GM20431 (cell line): ENCODE measurements around the gene TRIM27.
"Not testable (repeated sequence)": the region's sequence is repeated elsewhere in the genome, so short reads cannot be mapped to it uniquely, and the experiment has no call there.

ENCODE experiments used
- in situ Hi-C: fragments of 300-500 bp; cut with MseI, MboI; formaldehyde crosslinking; loops from one replicate; pipeline ENCODE4 v1.15.0; 2020; ENCODE audit warnings: low sequenced_read_pairs; ENCODE audit not compliant: unreplicated experiment

TRIM27 gene

DNA sequence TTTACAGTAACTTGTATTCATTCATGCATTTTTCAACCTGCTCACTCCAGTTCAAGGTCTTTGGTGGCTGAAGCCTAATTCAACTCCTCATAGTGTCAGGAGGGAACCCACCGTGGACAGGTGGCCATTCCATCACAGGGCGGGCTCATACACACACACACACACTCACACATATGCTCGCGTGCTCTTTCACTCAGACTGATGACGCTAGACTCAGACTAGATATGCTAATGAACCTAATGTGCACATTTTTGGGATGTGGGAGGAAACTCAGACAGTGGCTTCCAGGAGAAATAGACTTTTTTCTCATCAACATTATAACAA lies 56.7 kb downstream of the TRIM27 start:
- in situ Hi-C loops: no loop called here

- in situ Hi-C loops: not testable (repeated sequence)
Measured at GRCh38 chr6:28866205-28867085, 57.3 kb downstream of the TRIM27 start.

DNA sequence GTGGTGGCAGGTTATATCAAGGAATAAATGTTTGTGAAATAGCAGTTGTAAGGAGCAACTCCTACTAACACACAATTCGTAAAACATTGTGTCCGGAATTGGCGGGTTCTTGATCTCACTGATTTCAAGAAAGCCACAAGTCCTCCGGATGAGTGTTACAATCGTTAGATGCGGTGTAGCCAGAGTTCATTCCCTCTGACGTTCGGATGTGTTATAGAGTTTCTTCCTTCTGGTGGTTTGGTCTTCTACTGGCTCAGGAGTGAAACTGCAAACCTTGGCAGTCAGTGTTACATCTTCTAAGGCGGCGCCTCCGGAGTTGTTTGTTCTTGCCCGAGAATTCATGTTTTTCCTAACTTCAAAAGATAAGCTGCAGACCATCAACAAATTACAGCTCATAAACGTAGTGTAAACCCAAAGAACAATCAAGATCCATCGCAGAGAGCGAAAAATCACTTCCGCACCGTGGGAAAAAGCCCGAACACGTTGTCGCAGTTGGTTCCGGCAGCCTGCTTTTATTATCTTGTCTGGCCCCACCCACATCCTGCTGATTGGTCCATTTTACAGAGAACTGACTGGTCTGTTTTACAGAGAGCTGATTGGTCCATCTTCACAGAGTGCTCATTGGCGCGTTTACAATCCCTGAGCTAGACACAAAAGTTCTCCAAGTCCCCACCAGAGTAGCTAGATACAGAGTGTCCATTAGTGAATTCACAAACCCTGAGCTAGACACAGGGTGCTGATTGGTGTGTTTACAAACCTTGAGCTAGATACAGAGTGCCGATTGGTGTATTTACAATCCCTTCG lies 58.2 kb downstream of the TRIM27 start:
- in situ Hi-C loops: no loop called here

DNA sequence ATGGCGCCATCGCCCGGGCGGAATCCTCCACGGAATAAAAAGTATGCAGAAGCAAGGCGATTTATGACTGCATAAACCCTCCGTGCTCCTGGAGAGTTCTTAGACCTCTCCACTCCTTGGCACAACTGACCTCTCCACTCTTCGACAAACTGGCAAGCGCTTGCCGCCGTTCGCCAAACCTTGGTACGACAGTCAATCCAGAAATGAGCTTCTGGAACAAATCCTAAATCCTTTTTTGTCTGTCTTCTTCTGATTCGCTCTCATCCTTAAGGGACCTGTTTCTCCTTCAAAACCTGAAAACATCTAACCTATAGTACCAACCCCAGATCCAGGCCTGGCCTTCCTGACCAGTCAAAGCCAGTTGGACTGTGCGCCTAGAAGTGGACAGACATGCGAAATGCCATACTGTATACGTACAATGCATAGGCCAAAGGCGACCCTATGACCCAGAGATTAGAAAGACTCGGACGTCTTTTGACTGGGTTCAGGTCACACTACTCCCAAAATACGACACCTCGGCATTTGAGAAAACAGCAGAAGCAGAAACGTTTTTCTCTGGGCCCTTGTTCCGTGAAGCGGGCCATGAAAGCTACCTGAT lies 59.4 kb downstream of the TRIM27 start:
- in situ Hi-C loops: no loop called here

- in situ Hi-C loops: no loop called here
Measured at GRCh38 chr6:28863604-28864325, 60.0 kb downstream of the TRIM27 start.

GRCh38 chr6:28862077-28862476 lies 61.7 kb downstream of the TRIM27 start:
- in situ Hi-C loops: no loop called here

DNA sequence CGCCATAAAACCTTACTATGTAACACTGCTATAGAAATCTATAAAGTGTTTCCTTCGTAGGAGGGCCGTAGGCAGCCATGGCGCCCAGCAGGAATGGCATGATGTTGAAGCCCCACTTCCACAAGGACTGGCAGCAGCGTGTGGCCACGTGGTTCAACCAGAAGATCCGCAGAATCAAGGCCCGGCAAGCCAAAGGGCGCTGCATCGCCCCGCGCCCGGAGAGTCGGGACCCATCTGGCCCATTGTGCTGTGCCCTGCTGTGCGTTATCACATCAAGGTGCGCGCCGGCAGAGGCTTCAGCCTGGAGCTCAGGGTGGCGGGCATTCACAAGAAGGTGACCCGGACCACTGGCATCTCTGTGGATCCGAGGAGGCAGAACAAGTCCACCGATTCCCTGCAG lies 62.4 kb downstream of the TRIM27 start:
- in situ Hi-C loops: no loop called here

- in situ Hi-C loops: no loop called here
Measured at GRCh38 chr6:28860581-28860980, 63.2 kb downstream of the TRIM27 start.

DNA sequence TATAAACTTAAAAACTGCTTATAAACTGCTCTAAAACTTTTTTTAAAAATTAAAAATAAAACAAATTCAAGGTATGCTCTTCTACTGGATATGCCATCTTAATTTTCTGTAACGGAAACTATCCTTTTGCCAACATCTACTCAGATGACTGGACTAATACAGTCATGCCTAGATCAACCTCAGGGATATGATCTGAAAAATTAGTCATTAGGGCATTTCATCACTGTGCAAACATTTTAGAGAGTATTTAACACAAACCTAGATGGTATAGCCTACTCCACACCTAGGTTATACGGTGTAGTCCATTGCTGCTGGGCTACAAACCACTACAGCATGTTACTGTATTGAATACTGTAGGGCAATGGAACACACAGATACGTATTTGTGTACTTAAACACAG lies 64.8 kb downstream of the TRIM27 start:
- in situ Hi-C loops: no loop called here

- in situ Hi-C loops: no loop called here
Measured at GRCh38 chr6:28856620-28857005, 67.2 kb downstream of the TRIM27 start.

DNA sequence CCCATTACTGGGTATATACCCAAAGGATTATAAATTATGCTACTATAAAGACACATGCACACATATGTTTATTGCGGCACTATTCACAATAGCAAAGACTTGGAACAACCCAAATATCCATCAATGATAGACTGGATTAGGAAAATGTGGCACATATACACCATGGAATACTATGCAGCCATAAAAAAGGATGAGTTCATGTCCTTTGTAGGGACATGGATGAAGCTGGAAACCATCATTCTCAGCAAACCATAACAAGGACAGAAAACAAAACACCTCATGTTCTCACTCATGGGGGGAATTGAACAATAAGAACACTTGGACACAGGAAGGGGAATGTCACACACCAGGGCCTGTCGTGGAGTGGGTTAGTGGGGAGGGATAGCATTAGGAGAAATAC lies 69.4 kb downstream of the TRIM27 start:
- in situ Hi-C loops: not testable (repeated sequence)
